HUES48 (cell line): ENCODE measurements around the gene SEMA6D.

ENCODE experiments used
- H3K27ac ChIP-seq: one replicate; pipeline ENCODE4 v1.7.0; 2013; ENCODE audit warnings: low read depth, low read length, inconsistent platforms
- H3K27me3 ChIP-seq: 2 replicates; pipeline ENCODE4 v1.6.1; 2013; ENCODE audit warnings: mild to moderate bottlenecking, low read length; ENCODE audit not compliant: control insufficient read depth, insufficient read depth
- H3K36me3 ChIP-seq: 2 replicates; pipeline ENCODE4 v1.6.1; 2013; ENCODE audit warnings: low read length; ENCODE audit not compliant: control insufficient read depth, insufficient read depth
- H3K4me1 ChIP-seq: 2 replicates; pipeline ENCODE4 v1.6.1; 2013; ENCODE audit warnings: mild to moderate bottlenecking, low read length; ENCODE audit not compliant: control insufficient read depth, insufficient read depth
- H3K4me3 ChIP-seq: 2 replicates; pipeline ENCODE4 v1.5.1; 2013; ENCODE audit warnings: mild to moderate bottlenecking, low read depth, low read length
- H3K9ac ChIP-seq: 2 replicates; pipeline ENCODE4 v1.6.1; 2013; ENCODE audit warnings: mild to moderate bottlenecking, low read depth, low read length, moderate library complexity
- H3K9me3 ChIP-seq: 2 replicates; pipeline ENCODE4 v1.6.1; 2013; ENCODE audit warnings: low read length; ENCODE audit not compliant: control insufficient read depth, insufficient read depth

Gene SEMA6D

DNA sequence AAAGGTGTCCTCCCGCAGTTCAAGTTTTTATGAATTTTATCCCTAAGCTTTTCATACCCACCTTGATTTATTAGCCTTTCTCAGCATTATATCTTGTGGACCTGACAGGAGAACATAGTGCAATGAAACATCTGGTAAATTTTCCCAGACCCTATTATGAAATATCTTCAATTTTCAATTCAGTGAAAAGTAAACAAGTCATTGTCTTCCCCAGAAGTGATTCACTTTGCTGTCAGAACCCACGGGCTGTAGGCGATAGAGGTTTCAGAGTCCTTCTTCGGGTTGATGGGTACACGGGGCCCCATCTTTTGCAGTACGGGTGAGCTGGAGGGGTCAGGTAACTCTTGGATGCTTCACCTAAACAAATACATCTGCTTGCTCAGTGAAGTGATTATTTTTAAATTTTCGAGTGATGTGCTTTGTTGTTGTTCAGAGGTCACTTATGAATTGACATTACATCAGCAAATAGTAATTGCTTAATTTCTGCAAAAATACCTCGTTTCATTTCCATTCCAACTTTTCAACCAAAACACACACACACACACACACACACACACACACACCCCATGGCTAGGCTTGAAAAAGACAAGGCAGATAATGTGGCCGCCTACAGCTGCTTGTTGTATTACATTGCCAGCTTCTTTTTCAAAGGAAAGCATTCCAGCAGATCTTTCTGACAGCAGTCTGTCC is 102.9 kb downstream of the SEMA6D start:
- H3K36me3 ChIP-seq: no peaks in the 10 kb centered on the region
- no peaks in the 10 kb centered on the region for H3K9me3 ChIP-seq
- H3K27me3 ChIP-seq: no peaks in the 10 kb centered on the region
- no peak overlapping the region for H3K27ac ChIP-seq
- H3K4me3 ChIP-seq: no peak overlapping the region
- no peak overlapping the region for H3K9ac ChIP-seq
- H3K4me1 ChIP-seq: peaks cover 13% of the 10 kb centered on the region

- Histone ChIP-seq H3K9ac (no peak overlapping the region), H3K36me3 (no peaks in the 10 kb centered on the region), H3K27me3 (no peaks in the 10 kb centered on the region), H3K9me3 (no peaks in the 10 kb centered on the region), H3K4me1 (peaks cover 13% of the 10 kb centered on the region), H3K4me3 (no peak overlapping the region), H3K27ac (no peak overlapping the region)
Measured at GRCh38 chr15:47820747-47821319, 103.5 kb downstream of the SEMA6D start.

- Histone ChIP-seq H3K4me1 (peaks cover 13% of the 10 kb centered on the region), H3K27me3 (no peaks in the 10 kb centered on the region), H3K9ac (no peak overlapping the region), H3K27ac (no peak overlapping the region), H3K36me3 (no peaks in the 10 kb centered on the region), H3K4me3 (no peak overlapping the region), H3K9me3 (no peaks in the 10 kb centered on the region)
Measured at GRCh38 chr15:47822048-47822447, 104.7 kb downstream of the SEMA6D start.
